Erythroblast (primary cell): ENCODE data around the gene BCKDHB.

Experiments used
- GATA1 ChIP-seq: IDR thresholded peaks from 2 replicates; pipeline ENCODE4 v1.6.1; 2011; ENCODE audit warnings: low read depth, mild to moderate bottlenecking, control low read depth, low read length, moderate library complexity
- POLR2A ChIP-seq: IDR thresholded peaks from 2 replicates; pipeline ENCODE4 v1.6.1; 2011; ENCODE audit warnings: mild to moderate bottlenecking, low read length

DNA sequence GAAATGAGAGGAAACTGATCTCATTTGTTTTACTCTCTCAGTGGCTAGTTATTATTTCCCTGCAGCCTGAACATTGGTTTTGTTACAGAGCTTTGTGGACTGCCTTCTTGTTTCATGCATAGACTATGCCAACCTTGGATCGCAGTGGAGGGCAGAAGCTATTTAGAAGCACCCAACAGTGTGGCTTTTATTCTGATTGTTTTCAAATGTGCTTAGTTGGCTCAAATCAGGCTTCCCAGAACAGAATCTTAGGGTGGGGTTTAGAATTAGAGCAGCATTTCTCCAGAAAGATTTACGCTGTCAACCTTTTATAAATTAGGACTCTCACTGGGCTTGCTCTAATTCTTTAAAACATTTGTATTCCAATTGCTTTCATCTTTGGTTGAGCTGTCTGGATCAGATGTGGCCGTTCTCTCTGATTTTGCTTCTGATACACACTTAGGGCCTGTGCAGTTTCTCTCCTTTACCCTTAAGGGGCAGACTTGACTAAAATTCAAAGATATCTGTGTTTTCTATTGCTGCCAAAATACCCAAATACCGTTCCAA, 210.3 kb downstream of the BCKDHB start:
- no peak for TF ChIP-seq POLR2A
- no peak for TF ChIP-seq GATA1
